ENCODE measurements around the gene MMP25. TPM values are rescaled to one million over a fixed set of nuclear protein-coding genes. Genes with fewer than 3 reads are reported as not detected.

Gene MMP25
- total RNA-seq, 3 donors from 2014 or later (not counting 1 experiment from before 2014, with no cell fraction given), result 2.0 to 62.2 (median 5.6) TPM

GRCh38 chr16:3084969-3085670 is 38.8 kb downstream of the MMP25 start:
- 96% methylated on average over 6 of the region's 7 CpGs for WGBS (ENCODE audit: insufficient coverage)
- H3K4me3 ChIP-seq (ENCODE audit: low read length), result no peak overlapping the region
- Mint-ChIP-seq H3K36me3 (no peaks in the 10 kb centered on the region), H3K9me3 (no peaks in the 10 kb centered on the region), H3K27me3 (ENCODE audit: low read depth in 2 of 2) (no peaks in the 10 kb centered on the region), H3K4me1 (peaks cover 43 to 61% of the 10 kb centered on the region in 2 donors), H3K27ac (peak overlapping the region; percentile 38 to 65), H3K4me3 (peak overlapping the region; percentile 8)
- DNase-seq (no peak), ATAC-seq (no peak)
- H3K4me1 ChIP-seq (ENCODE audit: control insufficient read depth, insufficient read depth, low read length), result peaks cover 59% of the 10 kb centered on the region
- no peaks in the 10 kb centered on the region for H3K36me3 ChIP-seq (ENCODE audit: control insufficient read depth, insufficient read depth, low read length)
- no peaks in the 10 kb centered on the region for H3K27me3 ChIP-seq (ENCODE audit: control insufficient read depth, insufficient read depth, low read length)
- H3K9me3 ChIP-seq (ENCODE audit: control insufficient read depth, insufficient read depth, low read length), result peaks cover under 1% of the 10 kb centered on the region
- H3K27ac ChIP-seq (ENCODE audit: low read length), result no peak overlapping the region
- intact Hi-C loops (cut with micrococcal nuclease), result no loop called here
- TF ChIP-seq, protein P1, sequence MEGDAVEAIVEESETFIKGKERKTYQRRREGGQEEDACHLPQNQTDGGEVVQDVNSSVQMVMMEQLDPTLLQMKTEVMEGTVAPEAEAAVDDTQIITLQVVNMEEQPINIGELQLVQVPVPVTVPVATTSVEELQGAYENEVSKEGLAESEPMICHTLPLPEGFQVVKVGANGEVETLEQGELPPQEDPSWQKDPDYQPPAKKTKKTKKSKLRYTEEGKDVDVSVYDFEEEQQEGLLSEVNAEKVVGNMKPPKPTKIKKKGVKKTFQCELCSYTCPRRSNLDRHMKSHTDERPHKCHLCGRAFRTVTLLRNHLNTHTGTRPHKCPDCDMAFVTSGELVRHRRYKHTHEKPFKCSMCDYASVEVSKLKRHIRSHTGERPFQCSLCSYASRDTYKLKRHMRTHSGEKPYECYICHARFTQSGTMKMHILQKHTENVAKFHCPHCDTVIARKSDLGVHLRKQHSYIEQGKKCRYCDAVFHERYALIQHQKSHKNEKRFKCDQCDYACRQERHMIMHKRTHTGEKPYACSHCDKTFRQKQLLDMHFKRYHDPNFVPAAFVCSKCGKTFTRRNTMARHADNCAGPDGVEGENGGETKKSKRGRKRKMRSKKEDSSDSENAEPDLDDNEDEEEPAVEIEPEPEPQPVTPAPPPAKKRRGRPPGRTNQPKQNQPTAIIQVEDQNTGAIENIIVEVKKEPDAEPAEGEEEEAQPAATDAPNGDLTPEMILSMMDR (IDR thresholded peaks at IDR 0.05), result no peak

GRCh38 chr16:3085868-3086595 is 39.7 kb downstream of the MMP25 start:
- TF ChIP-seq, protein P1 (IDR thresholded peaks at IDR 0.05), result no peak
- no peaks in the 10 kb centered on the region for H3K36me3 ChIP-seq (ENCODE audit: control insufficient read depth, insufficient read depth, low read length)
- peaks cover 57% of the 10 kb centered on the region for H3K4me1 ChIP-seq (ENCODE audit: control insufficient read depth, insufficient read depth, low read length)
- H3K9me3 ChIP-seq (ENCODE audit: control insufficient read depth, insufficient read depth, low read length), result no peaks in the 10 kb centered on the region
- Mint-ChIP-seq H3K4me1 (peaks cover 38 to 56% of the 10 kb centered on the region in 2 donors), H3K9me3 (no peaks in the 10 kb centered on the region), H3K36me3 (no peaks in the 10 kb centered on the region), H3K4me3 (peak overlapping the region; percentile 63), H3K27me3 (ENCODE audit: low read depth in 2 of 2) (no peaks in the 10 kb centered on the region), H3K27ac (peak overlapping the region; percentile 65 to 88)
- H3K27me3 ChIP-seq (ENCODE audit: control insufficient read depth, insufficient read depth, low read length), result no peaks in the 10 kb centered on the region
- no peak overlapping the region for H3K4me3 ChIP-seq (ENCODE audit: low read length)
- WGBS (ENCODE audit: insufficient coverage), result 95% methylated on average over 16 of the region's 17 CpGs
- no peak overlapping the region for H3K27ac ChIP-seq (ENCODE audit: low read length)
- intact Hi-C loops (cut with micrococcal nuclease), result no loop called here
- DNase-seq, result no peak
- no peak for ATAC-seq

GRCh38 chr16:3086596-3087242 is 40.4 kb downstream of the MMP25 start:
- TF ChIP-seq, protein P1 (IDR thresholded peaks at IDR 0.05), result no peak
- no peaks in the 10 kb centered on the region for H3K9me3 Mint-ChIP-seq
- no peaks in the 10 kb centered on the region for H3K27me3 Mint-ChIP-seq (ENCODE audit: low read depth in 2 of 2)
- Histone ChIP-seq H3K27me3 (ENCODE audit: control insufficient read depth, insufficient read depth, low read length) (no peaks in the 10 kb centered on the region), H3K36me3 (ENCODE audit: control insufficient read depth, insufficient read depth, low read length) (no peaks in the 10 kb centered on the region), H3K27ac (ENCODE audit: low read length) (peak overlapping the region; percentile 58), H3K9me3 (ENCODE audit: control insufficient read depth, insufficient read depth, low read length) (no peaks in the 10 kb centered on the region), H3K4me3 (ENCODE audit: low read length) (peak overlapping the region; percentile 19), H3K4me1 (ENCODE audit: control insufficient read depth, insufficient read depth, low read length) (peaks cover 52% of the 10 kb centered on the region)
- WGBS (ENCODE audit: insufficient coverage), result 59% methylated on average over 14 of the region's 14 CpGs
- intact Hi-C loops (cut with micrococcal nuclease), result no loop called here
- H3K36me3 Mint-ChIP-seq, result no peaks in the 10 kb centered on the region
- H3K4me1 Mint-ChIP-seq, result peaks cover 37 to 53% of the 10 kb centered on the region in 2 donors
- H3K4me3 Mint-ChIP-seq, result peak overlapping the region; percentile 77
- H3K27ac Mint-ChIP-seq, result peak overlapping the region; percentile 65 to 88
- ATAC-seq (peak; percentile 65 to 96 (median 76)), DNase-seq (peak in 1 of 2 donors; percentile 23)

All from natural killer cell (primary cell).